ENCODE results near the gene NHS. TPM values are rescaled to one million over a fixed set of nuclear protein-coding genes. Genes with fewer than 3 reads are reported as not detected.

The NHS gene
- total RNA-seq, 1 donor from 2014 or later: 12.1 TPM

DNA sequence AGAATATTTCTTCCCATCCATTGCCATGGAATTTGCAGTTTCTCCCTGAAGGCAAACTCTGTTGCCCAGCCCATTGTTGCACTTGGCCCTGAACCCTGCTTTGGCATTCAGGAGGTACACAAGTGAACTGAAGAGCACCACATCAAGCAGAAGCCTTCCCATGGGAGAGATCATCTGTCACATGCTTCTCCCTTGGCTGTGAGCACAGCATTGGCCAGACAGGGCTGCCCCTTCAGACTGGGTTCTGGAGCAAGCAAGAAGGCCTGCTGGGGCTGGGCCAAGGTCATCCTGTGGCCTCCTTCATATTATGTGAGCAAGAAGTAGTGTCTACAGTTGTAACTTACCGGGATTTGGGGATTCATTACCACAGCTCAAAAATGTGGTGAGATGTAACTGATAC lies 385.0 kb downstream of the NHS start:
- H3K4me2 ChIP-seq: no peak overlapping the region
- H3K4me1 Mint-ChIP-seq: no peaks in the 10 kb centered on the region
- H3K27me3 Mint-ChIP-seq (ENCODE audit: insufficient read depth, low read depth): peaks cover 5% of the 10 kb centered on the region
- no peak overlapping the region for H3K4me3 Mint-ChIP-seq
- H3K36me3 Mint-ChIP-seq: no peaks in the 10 kb centered on the region
- no peaks in the 10 kb centered on the region for H3K36me3 ChIP-seq
- no peak for DNase-seq (ENCODE audit: low spot score)
- H3F3A ChIP-seq (ENCODE audit: low read depth): no peaks in the 10 kb centered on the region
- H3K9ac ChIP-seq: no peak overlapping the region
- TF ChIP-seq, protein P1, sequence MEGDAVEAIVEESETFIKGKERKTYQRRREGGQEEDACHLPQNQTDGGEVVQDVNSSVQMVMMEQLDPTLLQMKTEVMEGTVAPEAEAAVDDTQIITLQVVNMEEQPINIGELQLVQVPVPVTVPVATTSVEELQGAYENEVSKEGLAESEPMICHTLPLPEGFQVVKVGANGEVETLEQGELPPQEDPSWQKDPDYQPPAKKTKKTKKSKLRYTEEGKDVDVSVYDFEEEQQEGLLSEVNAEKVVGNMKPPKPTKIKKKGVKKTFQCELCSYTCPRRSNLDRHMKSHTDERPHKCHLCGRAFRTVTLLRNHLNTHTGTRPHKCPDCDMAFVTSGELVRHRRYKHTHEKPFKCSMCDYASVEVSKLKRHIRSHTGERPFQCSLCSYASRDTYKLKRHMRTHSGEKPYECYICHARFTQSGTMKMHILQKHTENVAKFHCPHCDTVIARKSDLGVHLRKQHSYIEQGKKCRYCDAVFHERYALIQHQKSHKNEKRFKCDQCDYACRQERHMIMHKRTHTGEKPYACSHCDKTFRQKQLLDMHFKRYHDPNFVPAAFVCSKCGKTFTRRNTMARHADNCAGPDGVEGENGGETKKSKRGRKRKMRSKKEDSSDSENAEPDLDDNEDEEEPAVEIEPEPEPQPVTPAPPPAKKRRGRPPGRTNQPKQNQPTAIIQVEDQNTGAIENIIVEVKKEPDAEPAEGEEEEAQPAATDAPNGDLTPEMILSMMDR (IDR thresholded peaks at IDR 0.05): no peak
- TF ChIP-seq EZH2phosphoT487 (IDR thresholded peaks at IDR 0.05) (no peak), EZH2 (IDR thresholded peaks at IDR 0.05) (no peak)
- no peak overlapping the region for H3K4me3 ChIP-seq
- no peaks in the 10 kb centered on the region for H3K4me1 ChIP-seq
- H3K27ac ChIP-seq: no peak overlapping the region
- no peaks in the 10 kb centered on the region for H4K20me1 ChIP-seq (ENCODE audit: low read depth)
- no peaks in the 10 kb centered on the region for H3K27me3 ChIP-seq
- H2AFZ ChIP-seq (replicated peaks): no peak overlapping the region
- H3K79me2 ChIP-seq (ENCODE audit: low read depth): no peaks in the 10 kb centered on the region
- H3K9me3 ChIP-seq (ENCODE audit: low read depth): no peaks in the 10 kb centered on the region
- H3K27ac Mint-ChIP-seq: no peak overlapping the region
- H3K9me3 Mint-ChIP-seq: no peaks in the 10 kb centered on the region

DNA sequence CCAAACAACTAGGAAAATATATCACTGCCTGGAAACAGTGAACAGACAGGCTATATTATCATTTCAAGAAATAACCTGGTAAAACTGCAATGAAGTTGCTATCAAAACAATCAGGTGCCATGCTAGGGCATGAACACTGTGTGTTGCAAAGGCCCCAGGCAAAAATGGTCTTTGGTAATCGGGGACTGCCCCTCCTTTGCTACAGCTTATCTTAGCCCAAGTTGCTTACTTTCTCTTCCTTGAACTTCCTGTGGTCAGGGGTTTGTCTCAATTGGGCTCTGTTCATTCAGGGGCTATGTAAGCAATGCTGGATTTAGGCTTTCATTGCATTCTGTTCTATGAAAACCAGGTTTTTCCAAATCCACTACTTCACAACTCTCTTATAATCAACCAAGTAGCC lies 392.7 kb downstream of the NHS start:
- Histone ChIP-seq H3K27me3 (peaks cover 27% of the 10 kb centered on the region), H3K4me3 (no peak overlapping the region), H3K9me3 (ENCODE audit: low read depth) (no peaks in the 10 kb centered on the region), H3K79me2 (ENCODE audit: low read depth) (no peaks in the 10 kb centered on the region), H3F3A (ENCODE audit: low read depth) (no peaks in the 10 kb centered on the region), H3K27ac (no peak overlapping the region), H4K20me1 (ENCODE audit: low read depth) (no peaks in the 10 kb centered on the region), H3K9ac (no peak overlapping the region), H3K4me1 (no peaks in the 10 kb centered on the region), H3K4me2 (no peak overlapping the region), H2AFZ (replicated peaks) (no peak overlapping the region), H3K36me3 (no peaks in the 10 kb centered on the region)
- no peaks in the 10 kb centered on the region for H3K27me3 Mint-ChIP-seq (ENCODE audit: insufficient read depth, low read depth)
- TF ChIP-seq EZH2phosphoT487 (IDR thresholded peaks at IDR 0.05) (no peak), EZH2 (IDR thresholded peaks at IDR 0.05) (no peak)
- TF ChIP-seq, protein P1 (IDR thresholded peaks at IDR 0.05): no peak
- H3K36me3 Mint-ChIP-seq: no peaks in the 10 kb centered on the region
- no peaks in the 10 kb centered on the region for H3K9me3 Mint-ChIP-seq
- no peak for DNase-seq (ENCODE audit: low spot score)
- no peak overlapping the region for H3K27ac Mint-ChIP-seq
- no peaks in the 10 kb centered on the region for H3K4me1 Mint-ChIP-seq
- no peak overlapping the region for H3K4me3 Mint-ChIP-seq

DNA sequence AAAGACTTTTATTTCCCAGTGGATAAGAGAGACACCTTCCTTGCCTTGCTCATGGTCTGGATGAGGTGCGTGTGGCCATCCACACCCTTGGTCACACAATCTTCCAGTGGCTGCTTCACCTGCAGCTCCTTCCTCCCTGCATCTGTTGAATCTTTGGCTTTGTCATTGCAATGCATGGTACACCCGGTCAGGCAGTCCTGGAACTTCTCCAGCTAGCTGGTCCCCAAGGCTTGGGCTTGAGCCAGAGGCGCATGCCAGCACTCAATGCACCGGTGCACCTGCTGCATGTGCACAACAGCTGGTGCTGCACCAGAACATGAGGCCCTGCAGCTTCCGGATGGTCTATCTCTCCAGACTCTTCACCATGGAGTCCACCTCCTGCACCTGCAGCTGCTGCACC lies 394.0 kb downstream of the NHS start:
- DNase-seq (ENCODE audit: low spot score): no peak
- Histone ChIP-seq H3K79me2 (ENCODE audit: low read depth) (no peaks in the 10 kb centered on the region), H4K20me1 (ENCODE audit: low read depth) (no peaks in the 10 kb centered on the region), H3K27ac (no peak overlapping the region), H3K4me1 (no peaks in the 10 kb centered on the region), H3K36me3 (no peaks in the 10 kb centered on the region), H3K4me2 (no peak overlapping the region), H3F3A (ENCODE audit: low read depth) (no peaks in the 10 kb centered on the region), H3K9me3 (ENCODE audit: low read depth) (no peaks in the 10 kb centered on the region), H3K9ac (no peak overlapping the region), H3K27me3 (peaks cover 39% of the 10 kb centered on the region), H3K4me3 (no peak overlapping the region), H2AFZ (replicated peaks) (no peak overlapping the region)
- no peak overlapping the region for H3K27ac Mint-ChIP-seq
- TF ChIP-seq, protein P1 (IDR thresholded peaks at IDR 0.05): no peak
- TF ChIP-seq EZH2 (IDR thresholded peaks at IDR 0.05): no peak
- TF ChIP-seq EZH2phosphoT487 (IDR thresholded peaks at IDR 0.05): no peak
- H3K27me3 Mint-ChIP-seq (ENCODE audit: insufficient read depth, low read depth): no peaks in the 10 kb centered on the region
- H3K4me1 Mint-ChIP-seq: no peaks in the 10 kb centered on the region
- H3K36me3 Mint-ChIP-seq: no peaks in the 10 kb centered on the region
- no peak overlapping the region for H3K4me3 Mint-ChIP-seq
- no peaks in the 10 kb centered on the region for H3K9me3 Mint-ChIP-seq

Data from neural progenitor cell (in vitro differentiated cells).